SHP77 (cell line): ENCODE results near the gene PTTG1IP.
"Not testable (repeated sequence)": the region's sequence is repeated elsewhere in the genome, so short reads cannot be mapped to it uniquely, and the experiment has no call there.

Experiments used
- DNase-seq, 2 experiments: peaks; one replicate each; lab custom pipeline; 2025; lab: John Stamatoyannopoulos, UW

PTTG1IP gene

GRCh38 chr21:44873356-44874239 is at the start of gene PTTG1IP:
TSS of gene PTTG1IP (minus strand) at chr21:44873690. CDS start at chr21:44873616, 74 bp downstream.
- peak; percentile 91 to 96 for DNase-seq

GRCh38 chr21:44921928-44922327 is 48.4 kb upstream of the PTTG1IP start:
- DNase-seq = no peak

- DNase-seq = no peak
Measured at GRCh38 chr21:44920694-44921604, 47.5 kb upstream of the PTTG1IP start, which contains the start of gene ITGB2. TSS of gene ITGB2 (minus strand) at chr21:44920899. CDS start at chr21:44910782, 10,117 bp downstream.

GRCh38 chr21:44919913-44920693 is 46.6 kb upstream of the PTTG1IP start:
- no peak for DNase-seq

GRCh38 chr21:44919111-44919912 is 45.8 kb upstream of the PTTG1IP start:
- no peak for DNase-seq

- DNase-seq = peak in 1 of 2 experiments; percentile 19
Measured at GRCh38 chr21:44918581-44919033, 45.1 kb upstream of the PTTG1IP start.

- DNase-seq = no peak
Measured at GRCh38 chr21:44918107-44918470, 44.6 kb upstream of the PTTG1IP start.

GRCh38 chr21:44917446-44918106 is 44.1 kb upstream of the PTTG1IP start:
- no peak for DNase-seq

- DNase-seq = no peak
Measured at GRCh38 chr21:44916965-44917364, 43.5 kb upstream of the PTTG1IP start.

- DNase-seq = no peak
Measured at GRCh38 chr21:44914176-44914874, 40.8 kb upstream of the PTTG1IP start.

GRCh38 chr21:44913425-44914175 is 40.1 kb upstream of the PTTG1IP start:
- no peak for DNase-seq

GRCh38 chr21:44912506-44913412 is 39.3 kb upstream of the PTTG1IP start:
- not testable (repeated sequence) for DNase-seq

- DNase-seq = no peak
Measured at GRCh38 chr21:44912158-44912473, 38.6 kb upstream of the PTTG1IP start.

- peak; percentile 23 to 66 for DNase-seq
Measured at GRCh38 chr21:44911384-44912157, 38.1 kb upstream of the PTTG1IP start.

- no peak for DNase-seq
Measured at GRCh38 chr21:44911068-44911383, 37.5 kb upstream of the PTTG1IP start.

- DNase-seq = peak; percentile 43 to 66
Measured at GRCh38 chr21:44910229-44911067, 37.0 kb upstream of the PTTG1IP start.
